IMR-90 (cell line): ENCODE results near the gene MAP2. TPM values are rescaled to one million over a fixed set of nuclear protein-coding genes. Genes with fewer than 3 reads are reported as not detected.

Source experiments
- ATAC-seq: fragments of 200-7000 bp; cut with Tn5 transposase; 2 replicates; pipeline ENCODE4 v1.9.1; 2020; ENCODE audit warnings: low read depth, mild to moderate bottlenecking, moderate library complexity
- BruUV-seq: library from RNA; stranded (reverse); fragments of 400-500 nt; replicated peaks from 2 replicates; lab custom pipeline; 2021; lab: Mats Ljungman, UMichigan
- CTCF ChIA-PET: fragments of 300-600 bp; formaldehyde crosslinking; extraction: SDS; loops from one replicate; lab custom pipeline; 2021; ENCODE audit warnings: antibody characterized with exemption; lab: Yijun Ruan, JAX
- POLR2A ChIA-PET: fragments of 300-600 bp; sonication (Branson Sonifier 250); formaldehyde crosslinking; loops from one replicate; lab custom pipeline; 2022; ENCODE audit warnings: antibody characterized with exemption; ENCODE audit not compliant: unreplicated experiment; lab: Charles Lee
- DNase-seq: peaks from one replicate; pipeline ENCODE4 v3.0.0; 2013
- H2AFZ ChIP-seq: replicated peaks from 2 replicates; pipeline ENCODE3; 2013; ENCODE audit warnings: low read length, mild to moderate bottlenecking; ENCODE audit not compliant: poor library complexity
- H2AK5ac ChIP-seq: 2 replicates; pipeline ENCODE4 v1.6.1; 2013; ENCODE audit warnings: low read depth, low read length, inconsistent platforms
- H2AK9ac ChIP-seq: replicated peaks from 2 replicates; pipeline ENCODE3; 2013; ENCODE audit warnings: mild to moderate bottlenecking, low read depth, low read length, moderate library complexity; ENCODE audit not compliant: poor library complexity
- H2BK120ac ChIP-seq: 2 replicates; pipeline ENCODE4 v1.6.1; 2013; ENCODE audit warnings: low read depth, low read length, inconsistent platforms
- H2BK15ac ChIP-seq: 3 replicates; pipeline ENCODE4 v1.6.1; 2013; ENCODE audit warnings: low read depth, low read length, inconsistent platforms
- H2BK20ac ChIP-seq: 2 replicates; pipeline ENCODE4 v1.6.1; 2013; ENCODE audit warnings: low read depth, mild to moderate bottlenecking, inconsistent platforms, low read length, moderate library complexity
- H2BK5ac ChIP-seq: 2 replicates; pipeline ENCODE4 v1.6.1; 2013; ENCODE audit warnings: mild to moderate bottlenecking, low read depth, low read length, inconsistent platforms; ENCODE audit not compliant: poor library complexity, severe bottlenecking
- H3K14ac ChIP-seq: replicated peaks from 2 replicates; pipeline ENCODE4 v1.6.1; 2013; ENCODE audit warnings: low read depth, low read length, inconsistent platforms
- H3K18ac ChIP-seq: 2 replicates; pipeline ENCODE4 v1.6.1; 2013; ENCODE audit warnings: low read depth, low read length, control low read depth
- H3K23ac ChIP-seq: 2 replicates; pipeline ENCODE4 v1.6.1; 2013; ENCODE audit warnings: low read depth, low read length, inconsistent platforms
- H3K27ac ChIP-seq: 2 replicates; pipeline ENCODE4 v1.5.1; 2013; ENCODE audit warnings: mild to moderate bottlenecking, control low read depth, low read length; ENCODE audit not compliant: insufficient read depth
- H3K27me3 ChIP-seq: 2 replicates; pipeline ENCODE4 v1.6.1; 2013; ENCODE audit warnings: low read length; ENCODE audit not compliant: control insufficient read depth, insufficient read depth
- H3K36me3 ChIP-seq: 2 replicates; pipeline ENCODE4 v1.6.1; 2013; ENCODE audit warnings: low read length, mixed read lengths; ENCODE audit not compliant: control insufficient read depth, insufficient read depth
- H3K4ac ChIP-seq: 2 replicates; pipeline ENCODE4 v1.6.1; 2013; ENCODE audit warnings: low read depth, low read length, inconsistent platforms
- H3K4me1 ChIP-seq: 2 replicates; pipeline ENCODE4 v1.6.1; 2013; ENCODE audit warnings: low read length, mixed read lengths; ENCODE audit not compliant: control insufficient read depth, insufficient read depth
- H3K4me2 ChIP-seq: 2 replicates; pipeline ENCODE4 v1.6.1; 2013; ENCODE audit warnings: low read depth, mild to moderate bottlenecking, control low read depth, low read length, moderate library complexity
- H3K4me3 ChIP-seq: 2 replicates; pipeline ENCODE4 v1.5.1; 2013; ENCODE audit warnings: low read depth, mild to moderate bottlenecking, control low read depth, low read length, moderate library complexity; ENCODE audit not compliant: insufficient read depth
- H3K56ac ChIP-seq: 2 replicates; pipeline ENCODE4 v1.6.1; 2013; ENCODE audit warnings: low read length, inconsistent platforms; ENCODE audit not compliant: insufficient read depth; ENCODE audit errors: extremely low read depth
- H3K79me1 ChIP-seq, 2 experiments: 2 replicates each; pipeline ENCODE4 v1.6.1; 2013; ENCODE audit warnings: low read length in 2 of 2, inconsistent platforms in 1 of 2, low read depth in 1 of 2
- H3K9ac ChIP-seq: 2 replicates; pipeline ENCODE4 v1.6.1; 2013; ENCODE audit warnings: low read depth, low read length, control low read depth
- H3K9me1 ChIP-seq: 2 replicates; pipeline ENCODE4 v1.6.1; 2013; ENCODE audit warnings: low read length, inconsistent platforms; ENCODE audit not compliant: insufficient read depth
- H3K9me3 ChIP-seq: 2 replicates; pipeline ENCODE4 v1.6.1; 2013; ENCODE audit warnings: low read length; ENCODE audit not compliant: control insufficient read depth, insufficient read depth
- H4K20me1 ChIP-seq: 2 replicates; pipeline ENCODE4 v1.6.1; 2013; ENCODE audit warnings: low read length, inconsistent platforms; ENCODE audit not compliant: insufficient read depth
- H4K5ac ChIP-seq: 2 replicates; pipeline ENCODE4 v1.6.1; 2013; ENCODE audit warnings: mild to moderate bottlenecking, low read depth, low read length, control low read depth
- H4K8ac ChIP-seq, 2 experiments: 2 replicates each; pipeline ENCODE4 v1.6.1; 2013; ENCODE audit warnings: low read depth in 2 of 2, low read length in 2 of 2, control low read depth in 1 of 2, inconsistent platforms in 1 of 2
- H4K91ac ChIP-seq: 2 replicates; pipeline ENCODE4 v1.6.1; 2013; ENCODE audit warnings: low read depth, low read length, inconsistent platforms; ENCODE audit not compliant: insufficient read depth
- BHLHE40 ChIP-seq: fragments of 150-350 bp; IDR thresholded peaks from 2 replicates; pipeline ENCODE4 v1.6.1; 2016; ENCODE audit warnings: mild to moderate bottlenecking, low read depth, low read length
- MAZ ChIP-seq: IDR thresholded peaks from 2 replicates; pipeline ENCODE4 v1.6.1; 2012; ENCODE audit warnings: low read depth, mild to moderate bottlenecking, low read length, improper control_type of control experiment, moderate library complexity, borderline replicate concordance
- MXI1 ChIP-seq: IDR thresholded peaks from 2 replicates; pipeline ENCODE4 v1.6.1; 2012; ENCODE audit warnings: low read depth, mild to moderate bottlenecking, low read length, moderate library complexity, borderline replicate concordance
- RAD21 ChIP-seq: IDR thresholded peaks from 2 replicates; pipeline ENCODE4 v1.6.1; 2012; ENCODE audit warnings: low read length, improper control_type of control experiment
- RCOR1 ChIP-seq: IDR thresholded peaks from 2 replicates; pipeline ENCODE4 v1.6.1; 2012; ENCODE audit warnings: mild to moderate bottlenecking, low read length, improper control_type of control experiment; ENCODE audit not compliant: insufficient replicate concordance
- USF2 ChIP-seq: fragments of 150-350 bp; IDR thresholded peaks from 2 replicates; pipeline ENCODE4 v1.6.1; 2017; ENCODE audit warnings: mild to moderate bottlenecking, antibody characterized with exemption, low read length, low read depth
- whole genome bisulfite sequencing, 2 experiments: methylation state at CpG; one replicate each; pipeline versions ENCODE4 v1.1.5 to v1.1.7; 2013; ENCODE audit warnings: missing lambda C conversion rate in 2 of 2; ENCODE audit not compliant: insufficient read length in 1 of 2; ENCODE audit errors: extremely low coverage in 2 of 2; 5-methylcytosine and 5-hydroxymethylcytosine counted together
- dilution Hi-C: fragments of 300-500 bp; cut with HindIII; formaldehyde crosslinking; loops from one replicate; pipeline ENCODE4 v1.14.3; 2018; ENCODE audit warnings: low sequenced_read_pairs; ENCODE audit not compliant: unreplicated experiment
- in situ Hi-C: fragments of 300-500 bp; cut with MboI; formaldehyde crosslinking; loops from 3 replicates; pipeline ENCODE4 v1.14.3; 2019; ENCODE audit warnings: low sequenced_read_pairs, inconsistent platforms, mixed read lengths
- intact Hi-C: fragments of 100-400 bp; cut with micrococcal nuclease; formaldehyde crosslinking; loops from 2 replicates; pipeline ENCODE4 v1.10.0; 2022
- polyA plus RNA-seq, 3 experiments: library from polyadenylated mRNA; depleted of rRNA; stranded (reverse); fragments of >200 nt; gene quantifications; 2 replicates each; pipeline ENCODE4 v1.2.3, GENCODE V29; 2012; ENCODE audit warnings: low replicate concordance in 1 of 3
- total RNA-seq: library from RNA; depleted of rRNA; stranded (reverse); fragments of >200 nt; gene quantifications from 2 replicates; pipeline ENCODE4 v1.2.3, GENCODE V29; 2012

MAP2 gene
- total and polyA plus RNA-seq, 2 of the 4 experiments (the other 2 are of a cell fraction) = 0.29 to 0.36 TPM

- H2AFZ ChIP-seq = no peak overlapping the region
- no peak overlapping the region for H4K8ac ChIP-seq
- no TSS peak for BruUV-seq
- H3K9me1 ChIP-seq = no peaks in the 10 kb centered on the region
- no CpG with 5 or more reads among the region's 2 CpGs for WGBS, 2 experiments
- H3K4me3 ChIP-seq = no peak overlapping the region
- no peaks in the 10 kb centered on the region for H3K4me1 ChIP-seq
- H3K23ac ChIP-seq = no peak overlapping the region
- no peak overlapping the region for H3K4me2 ChIP-seq
- no peaks in the 10 kb centered on the region for H4K20me1 ChIP-seq
- in situ Hi-C loops = no loop called here
- no peak overlapping the region for H2BK120ac ChIP-seq
- no peaks in the 10 kb centered on the region for H3K9me3 ChIP-seq
- no peak overlapping the region for H2BK15ac ChIP-seq
- DNase-seq (no peak), ATAC-seq (no peak)
- H2AK5ac ChIP-seq = no peak overlapping the region
- dilution Hi-C loops = no loop called here
- no peak overlapping the region for H3K9ac ChIP-seq
- H3K79me1 ChIP-seq = no peaks in the 10 kb centered on the region
- H3K27ac ChIP-seq = no peak overlapping the region
- no peak overlapping the region for H2BK5ac ChIP-seq
- TF ChIP-seq MAZ = no peak
- TF ChIP-seq RAD21 = no peak
- no peak for TF ChIP-seq RCOR1
- TF ChIP-seq USF2 = no peak
- TF ChIP-seq BHLHE40 = no peak
- no peak for TF ChIP-seq MXI1
- H3K4ac ChIP-seq = no peak overlapping the region
- H4K5ac ChIP-seq = no peak overlapping the region
- no peak overlapping the region for H2AK9ac ChIP-seq
- H3K14ac ChIP-seq = no peak overlapping the region
- intact Hi-C loops = no loop called here
- no peak overlapping the region for H2BK20ac ChIP-seq
- H4K91ac ChIP-seq = no peak overlapping the region
- ChIA-PET CTCF (no interaction called here), POLR2A (no interaction called here)
- no peak overlapping the region for H3K56ac ChIP-seq
- H3K27me3 ChIP-seq = no peaks in the 10 kb centered on the region
- no peak overlapping the region for H3K18ac ChIP-seq
- no peaks in the 10 kb centered on the region for H3K36me3 ChIP-seq
These were observed 210.1 kb downstream of the MAP2 start for GRCh38 chr2:209633911-209634310.
